BJ (cell line): ENCODE results near the gene LUZP2. TPM values are rescaled to one million over a fixed set of nuclear protein-coding genes. Genes with fewer than 3 reads are reported as not detected.

Source experiments
- CTCF ChIA-PET: fragments of 350-600 bp; formaldehyde crosslinking; extraction: SDS; loops from one replicate; lab custom pipeline; 2021; ENCODE audit warnings: antibody characterized with exemption, inconsistent platforms; lab: Yijun Ruan, JAX
- POLR2A ChIA-PET: fragments of 300-600 bp; sonication (Branson Sonifier 250); formaldehyde crosslinking; extraction: SDS; loops from one replicate; lab custom pipeline; 2021; ENCODE audit warnings: antibody characterized with exemption; lab: Charles Lee
- DNase-seq: peaks from one replicate; pipeline ENCODE4 v3.0.0-alpha.2; 2011; ENCODE audit warnings: low read depth
- H3K27me3 ChIP-seq: 2 replicates; pipeline ENCODE4 v1.6.0; 2011; ENCODE audit warnings: low read length; ENCODE audit not compliant: control insufficient read depth, insufficient read depth
- H3K36me3 ChIP-seq: 2 replicates; pipeline ENCODE4 v1.5.1; 2011; ENCODE audit warnings: low read length; ENCODE audit not compliant: control insufficient read depth, insufficient read depth
- H3K4me3 ChIP-seq: 2 replicates; pipeline ENCODE4 v1.5.1; 2011; ENCODE audit warnings: low read depth, mild to moderate bottlenecking, control low read depth, low read length
- CTCF ChIP-seq: IDR thresholded peaks from 2 replicates; pipeline ENCODE4 v1.5.1; 2011; ENCODE audit warnings: low read depth, mild to moderate bottlenecking, control low read depth, inconsistent platforms, low read length, moderate library complexity; ENCODE audit not compliant: insufficient read depth
- polyA plus RNA-seq: library from polyadenylated mRNA; depleted of rRNA; stranded (reverse); fragments of >200 nt; gene quantifications from 2 replicates; pipeline ENCODE4 v1.2.3, GENCODE V29; 2011

The LUZP2 gene
- polyA plus RNA-seq, 1 experiment: 0.05 TPM

DNA sequence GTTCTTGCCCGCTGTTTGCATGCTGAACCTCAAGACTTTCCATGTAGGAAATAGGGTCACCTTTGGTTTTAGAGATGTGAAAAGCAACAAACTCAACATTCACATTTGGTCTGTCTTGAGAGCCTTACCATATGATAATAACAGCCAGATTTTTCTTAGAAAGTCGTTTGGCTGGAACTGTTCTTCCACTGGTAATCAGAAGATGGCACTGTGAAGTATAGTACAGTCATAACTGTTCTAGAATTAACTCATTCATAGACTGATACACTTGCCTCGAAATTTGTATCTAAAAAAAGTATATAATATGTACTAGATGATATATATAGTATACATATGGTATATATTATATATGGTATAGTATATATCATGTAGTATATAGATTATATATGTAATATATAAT, 12.3 kb downstream of the LUZP2 start:
- ChIA-PET CTCF (no interaction called here), POLR2A (no interaction called here)
- no peak for DNase-seq
- no peak overlapping the region for H3K4me3 ChIP-seq
- H3K27me3 ChIP-seq: no peaks in the 10 kb centered on the region
- no peaks in the 10 kb centered on the region for H3K36me3 ChIP-seq
- no peak for TF ChIP-seq CTCF

- ChIA-PET CTCF (no interaction called here), POLR2A (no interaction called here)
- DNase-seq: no peak
- TF ChIP-seq CTCF: no peak
- Histone ChIP-seq H3K27me3 (no peaks in the 10 kb centered on the region), H3K4me3 (no peak overlapping the region), H3K36me3 (no peaks in the 10 kb centered on the region)
Observed at GRCh38 chr11:24511511-24511910, 14.7 kb downstream of the LUZP2 start.

DNA sequence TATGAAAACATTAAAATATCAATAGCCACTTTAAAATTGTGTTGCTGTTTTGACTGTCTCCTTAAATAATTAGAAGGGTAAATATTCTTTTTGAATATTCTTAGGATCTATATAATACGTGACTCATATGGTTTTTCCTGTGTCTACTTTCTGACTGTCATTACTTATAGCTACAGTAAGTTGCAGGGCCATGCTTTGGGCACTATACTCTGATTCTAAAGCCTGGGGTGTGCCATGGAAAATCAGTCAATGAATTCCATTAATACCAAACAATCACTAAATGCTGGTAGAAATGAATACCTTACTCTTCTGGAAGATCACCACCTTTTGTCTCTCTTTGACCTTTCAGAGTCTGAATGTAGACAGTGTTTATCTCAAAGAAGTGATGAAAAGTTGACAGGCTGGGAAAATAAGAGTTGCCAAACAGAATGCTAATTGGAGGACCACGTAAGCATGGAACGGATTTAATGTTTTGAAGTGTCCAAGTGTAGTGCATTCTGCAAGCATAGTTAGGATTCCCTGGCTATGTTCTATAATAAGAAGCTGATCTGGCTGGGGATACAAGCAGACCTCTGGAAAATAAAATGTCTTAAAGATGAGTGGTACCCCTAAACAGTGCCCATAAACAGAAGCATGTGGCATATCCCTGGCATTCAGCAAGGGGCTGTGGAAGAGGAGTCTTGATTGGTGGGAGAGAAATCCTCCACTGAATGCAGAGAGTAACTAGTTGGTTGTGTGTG, 16.8 kb downstream of the LUZP2 start:
- Histone ChIP-seq H3K36me3 (no peaks in the 10 kb centered on the region), H3K27me3 (no peaks in the 10 kb centered on the region), H3K4me3 (no peak overlapping the region)
- no peak for DNase-seq
- ChIA-PET POLR2A (no interaction called here), CTCF (no interaction called here)
- no peak for TF ChIP-seq CTCF

GRCh38 chr11:24514219-24514594, 17.4 kb downstream of the LUZP2 start:
- DNase-seq: no peak
- Histone ChIP-seq H3K36me3 (no peaks in the 10 kb centered on the region), H3K4me3 (no peak overlapping the region), H3K27me3 (no peaks in the 10 kb centered on the region)
- no peak for TF ChIP-seq CTCF
- POLR2A ChIA-PET: no interaction called here
- CTCF ChIA-PET: no interaction called here

DNA sequence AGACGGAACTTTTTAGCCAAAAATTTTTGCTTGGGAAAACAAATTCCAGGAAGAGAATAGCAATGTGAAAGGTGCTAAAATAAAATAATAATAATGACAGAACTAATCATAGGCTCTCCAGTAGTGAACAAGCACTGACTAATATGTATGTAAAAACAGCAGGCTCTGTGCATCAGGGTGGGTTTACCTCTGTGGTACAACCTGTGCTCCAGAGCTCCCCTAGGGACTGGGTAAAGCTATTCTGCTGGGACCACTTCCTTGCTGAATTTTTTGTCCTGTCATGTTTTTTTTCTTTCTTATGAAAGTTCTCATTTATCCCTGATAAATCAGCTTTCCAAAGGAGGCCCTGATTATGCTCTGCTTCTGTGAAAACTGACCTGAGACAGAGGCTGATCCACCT, 18.8 kb downstream of the LUZP2 start:
- POLR2A ChIA-PET: no interaction called here
- TF ChIP-seq CTCF: no peak
- Histone ChIP-seq H3K27me3 (no peaks in the 10 kb centered on the region), H3K4me3 (no peak overlapping the region), H3K36me3 (no peaks in the 10 kb centered on the region)
- CTCF ChIA-PET: interaction anchor here (0.7 to 1.8 kb wide), 3 partner anchors 9 to 854 kb away, joined by 3 read pairs; no protein-coding TSS in a partner anchor
- no peak for DNase-seq
